Parathyroid adenoma (tissue), 2 donors: ENCODE measurements around the gene PRRC1.
A peak's percentile ranks its signal among the peaks of the same experiment; 100 is the strongest.

Experiments
- H2AFZ ChIP-seq: fragments of 300-600 bp; sonication (generic); one replicate; pipeline ENCODE4 v1.7.0; 2017; ENCODE audit warnings: antibody characterized with exemption, mild to moderate bottlenecking
- H3K27ac ChIP-seq: fragments of 300-600 bp; sonication (generic); one replicate; pipeline ENCODE4 v1.7.0; 2017
- H3K27me3 ChIP-seq: fragments of 300-600 bp; sonication (generic); one replicate; pipeline ENCODE4 v1.7.0; 2017; ENCODE audit warnings: low read length; ENCODE audit not compliant: control insufficient read depth, insufficient read depth
- H3K36me3 ChIP-seq: fragments of 300-600 bp; sonication (generic); one replicate; pipeline ENCODE4 v1.7.0; 2017; ENCODE audit warnings: low read length; ENCODE audit not compliant: control insufficient read depth, insufficient read depth
- H3K4me1 ChIP-seq: fragments of 300-600 bp; sonication (generic); one replicate; pipeline ENCODE4 v1.7.0; 2017; ENCODE audit warnings: control low read depth
- H3K4me2 ChIP-seq: fragments of 300-600 bp; sonication (generic); one replicate; pipeline ENCODE4 v1.7.0; 2017; ENCODE audit warnings: low read length
- H3K4me3 ChIP-seq: fragments of 300-600 bp; sonication (generic); one replicate; pipeline ENCODE4 v1.7.0; 2017; ENCODE audit warnings: low read depth, low read length
- H3K79me2 ChIP-seq: fragments of 300-600 bp; sonication (generic); one replicate; pipeline ENCODE4 v1.7.0; 2017; ENCODE audit warnings: control low read depth
- H3K9ac ChIP-seq: fragments of 300-600 bp; sonication (generic); one replicate; pipeline ENCODE4 v1.7.0; 2017; ENCODE audit warnings: mild to moderate bottlenecking
- H3K9me3 ChIP-seq: fragments of 300-600 bp; sonication (generic); one replicate; pipeline ENCODE4 v1.7.0; 2017; ENCODE audit warnings: low read length; ENCODE audit not compliant: control insufficient read depth
- CTCF ChIP-seq: fragments of 300-600 bp; sonication (generic); IDR thresholded peaks from one replicate; pipeline ENCODE4 v1.7.0; 2017; ENCODE audit warnings: antibody characterized with exemption, mild to moderate bottlenecking
- donor health status: primary hyperparathyroidism.

The PRRC1 gene

DNA sequence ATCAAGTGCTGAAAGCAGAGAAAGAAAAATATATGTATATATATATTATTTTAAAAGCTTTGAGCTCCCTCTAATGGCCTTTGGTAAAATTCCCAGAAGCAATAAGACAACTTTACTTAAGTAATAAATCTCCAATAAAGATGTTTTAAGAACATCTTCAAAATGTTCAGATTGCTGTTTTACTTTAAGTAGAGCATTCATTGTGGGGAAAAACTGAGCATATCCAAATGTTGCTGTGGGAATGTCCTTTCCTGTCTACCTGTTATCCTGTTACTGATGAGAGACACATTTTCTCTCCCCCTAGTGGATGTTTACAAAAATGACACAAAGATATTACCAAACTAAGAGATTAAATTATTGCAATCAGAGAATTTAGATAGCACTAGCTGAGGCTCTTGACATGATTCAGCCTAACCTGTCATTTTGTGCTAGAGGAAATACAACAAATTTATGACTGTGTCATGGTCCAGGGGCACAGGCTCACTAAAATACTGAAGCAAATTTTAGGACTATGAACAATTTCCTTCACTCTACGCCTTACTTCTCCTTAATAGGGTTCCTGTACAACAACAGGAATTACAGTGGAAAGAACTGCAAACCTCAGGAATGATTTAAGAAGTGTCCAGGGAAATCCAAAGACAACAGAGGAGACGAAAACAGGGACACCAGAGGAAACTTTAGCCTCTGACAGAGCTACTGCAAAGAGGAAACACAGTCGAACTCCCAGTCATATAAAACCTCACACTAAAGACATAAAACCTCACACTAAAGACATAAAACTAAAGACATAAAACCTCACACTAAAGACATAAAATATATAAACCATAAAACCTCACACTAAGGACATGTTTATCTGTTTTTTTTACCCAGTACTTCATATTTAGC is 24.3 kb upstream of the PRRC1 start:
- Histone ChIP-seq H3K4me3 (no peak overlapping the region), H3K4me2 (no peak overlapping the region), H2AFZ (no peak overlapping the region), H3K36me3 (no peaks in the 10 kb centered on the region), H3K27ac (no peak overlapping the region), H3K4me1 (no peaks in the 10 kb centered on the region), H3K9me3 (no peaks in the 10 kb centered on the region), H3K9ac (no peak overlapping the region), H3K79me2 (no peaks in the 10 kb centered on the region), H3K27me3 (no peaks in the 10 kb centered on the region)
- peak; percentile 85 for TF ChIP-seq CTCF

- Histone ChIP-seq H3K9ac (no peak overlapping the region), H3K27ac (no peak overlapping the region), H2AFZ (no peak overlapping the region), H3K4me3 (no peak overlapping the region), H3K27me3 (no peaks in the 10 kb centered on the region), H3K9me3 (no peaks in the 10 kb centered on the region), H3K79me2 (no peaks in the 10 kb centered on the region), H3K4me2 (no peak overlapping the region), H3K36me3 (no peaks in the 10 kb centered on the region), H3K4me1 (no peaks in the 10 kb centered on the region)
- no peak for TF ChIP-seq CTCF
Observed at GRCh38 chr5:127498548-127498947, 18.9 kb upstream of the PRRC1 start.

DNA sequence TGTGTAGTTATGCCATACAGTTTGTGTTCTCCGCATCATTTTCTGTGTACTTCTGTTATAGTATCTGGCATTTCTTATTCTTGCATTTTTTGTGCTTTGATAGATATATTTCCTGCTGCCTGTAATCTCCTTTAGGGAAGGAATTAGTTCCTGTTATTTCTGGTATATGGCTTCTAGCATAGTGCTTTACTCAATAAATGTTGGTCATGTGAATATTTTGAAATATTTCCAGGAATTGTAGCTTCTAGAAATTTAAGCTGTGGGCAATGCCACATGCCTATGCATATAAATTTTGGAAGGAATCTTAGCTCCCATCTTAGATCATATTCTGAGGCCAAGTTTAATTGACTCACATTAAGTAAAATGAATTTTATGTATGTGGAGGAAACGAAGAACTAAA is 11.5 kb upstream of the PRRC1 start:
- Histone ChIP-seq H3K27me3 (no peaks in the 10 kb centered on the region), H3K4me2 (no peak overlapping the region), H3K9me3 (no peaks in the 10 kb centered on the region), H3K9ac (no peak overlapping the region), H3K36me3 (no peaks in the 10 kb centered on the region), H3K79me2 (no peaks in the 10 kb centered on the region), H3K27ac (no peak overlapping the region), H2AFZ (no peak overlapping the region), H3K4me3 (no peak overlapping the region), H3K4me1 (peaks cover 5% of the 10 kb centered on the region)
- TF ChIP-seq CTCF, result no peak

- Histone ChIP-seq H2AFZ (no peak overlapping the region), H3K9ac (no peak overlapping the region), H3K9me3 (no peaks in the 10 kb centered on the region), H3K4me1 (peaks cover 5% of the 10 kb centered on the region), H3K27me3 (no peaks in the 10 kb centered on the region), H3K4me2 (no peak overlapping the region), H3K36me3 (no peaks in the 10 kb centered on the region), H3K79me2 (no peaks in the 10 kb centered on the region), H3K4me3 (no peak overlapping the region), H3K27ac (no peak overlapping the region)
- TF ChIP-seq CTCF, result no peak
Observed at GRCh38 chr5:127506616-127507015, 10.8 kb upstream of the PRRC1 start.
